Cardiac fibroblast (primary cell): Measurements from ENCODE around the gene AHI1.

Experiments used
- DNase-seq, 2 donors: peaks; one replicate each; pipeline versions ENCODE4 v3.0.0 to v3.0.0-alpha.2; 2010; ENCODE audit warnings: low read depth in 2 of 2
- H3K4me3 ChIP-seq, 2 donors: replicated peaks in 1 of 2; 1 replicate in 1 of 2; 2 replicates in 1 of 2; pipeline ENCODE4 v1.5.1; 2011; ENCODE audit warnings: low read depth in 2 of 2, low read length in 2 of 2, mild to moderate bottlenecking in 2 of 2, moderate library complexity in 1 of 2
- CTCF ChIP-seq: IDR thresholded peaks from one replicate; pipeline ENCODE4 v1.5.1; 2011; ENCODE audit warnings: low read depth, mild to moderate bottlenecking, low read length, inconsistent platforms

AHI1 gene

GRCh38 chr6:135244805-135245204 is 252.7 kb downstream of the AHI1 start:
- no peak for DNase-seq
- TF ChIP-seq CTCF = no peak
- H3K4me3 ChIP-seq = no peak overlapping the region

- H3K4me3 ChIP-seq = no peak overlapping the region
- TF ChIP-seq CTCF = no peak
- DNase-seq = no peak
These were observed 253.4 kb downstream of the AHI1 start for GRCh38 chr6:135243871-135244796.

- TF ChIP-seq CTCF = no peak
- no peak for DNase-seq
- no peak overlapping the region for H3K4me3 ChIP-seq
These were observed 256.8 kb downstream of the AHI1 start for GRCh38 chr6:135240711-135241110.

GRCh38 chr6:135236732-135237131 is 260.8 kb downstream of the AHI1 start:
- no peak overlapping the region for H3K4me3 ChIP-seq
- TF ChIP-seq CTCF = no peak
- no peak for DNase-seq

GRCh38 chr6:135236319-135236718 is 261.2 kb downstream of the AHI1 start:
- no peak for DNase-seq
- no peak overlapping the region for H3K4me3 ChIP-seq
- TF ChIP-seq CTCF = no peak

- no peak overlapping the region for H3K4me3 ChIP-seq
- DNase-seq = no peak
- TF ChIP-seq CTCF = no peak
These were observed 261.8 kb downstream of the AHI1 start for GRCh38 chr6:135235716-135236115.

GRCh38 chr6:135234492-135234780 is 263.1 kb downstream of the AHI1 start:
- DNase-seq = no peak
- no peak overlapping the region for H3K4me3 ChIP-seq
- no peak for TF ChIP-seq CTCF
